GM10248 (cell line): ENCODE results near the gene GRHL1.
"Not testable (repeated sequence)": the region's sequence is repeated elsewhere in the genome, so short reads cannot be mapped to it uniquely, and the experiment has no call there.

Experiments
- CTCF ChIA-PET: fragments of 300-600 bp; sonication (Branson Sonifier 250); formaldehyde crosslinking; extraction: SDS; loops from one replicate; lab custom pipeline; 2021; ENCODE audit warnings: antibody characterized with exemption; lab: Yijun Ruan, JAX
- POLR2A ChIA-PET: fragments of 350-650 bp; sonication (Branson Sonifier 250); formaldehyde crosslinking; extraction: SDS; loops from one replicate; lab custom pipeline; 2020; ENCODE audit warnings: antibody characterized with exemption; lab: Yijun Ruan, JAX
- DNase-seq: peaks from one replicate; pipeline ENCODE4 v3.0.0; 2012; ENCODE audit errors: extremely low spot score
- CTCF ChIP-seq: IDR thresholded peaks from 2 replicates; pipeline ENCODE4 v1.5.1; 2012; ENCODE audit warnings: mild to moderate bottlenecking, low read depth; ENCODE audit errors: extremely low read depth, missing control alignments, control extremely low read depth

GRHL1 gene

GRCh38 chr2:10012963-10013461 is 61.5 kb downstream of the GRHL1 start:
- no peak for DNase-seq
- POLR2A ChIA-PET, result no interaction called here

GRCh38 chr2:10013651-10014417 is 62.3 kb downstream of the GRHL1 start:
- DNase-seq, POLR2A ChIA-PET, CTCF ChIA-PET: not testable (repeated sequence)

More at GRCh38 chr2:10012963-10013461, 61.5 kb downstream of the GRHL1 start:
- CTCF ChIA-PET, result no interaction called here
- no peak for TF ChIP-seq CTCF

- POLR2A ChIA-PET, result no interaction called here
- no peak for TF ChIP-seq CTCF
- CTCF ChIA-PET, result no interaction called here
- DNase-seq, result no peak
These were observed 63.1 kb downstream of the GRHL1 start for GRCh38 chr2:10014418-10015190.

GRCh38 chr2:10015376-10015989 is 64.0 kb downstream of the GRHL1 start:
- CTCF ChIA-PET, POLR2A ChIA-PET, DNase-seq: not testable (repeated sequence)

- no peak for DNase-seq
- TF ChIP-seq CTCF, result no peak
- ChIA-PET CTCF (interaction anchor here (1.2 to 1.3 kb wide), 2 partner anchors 9 to 32 kb away, joined by 6 to 8 read pairs; no protein-coding TSS in a partner anchor), POLR2A (no interaction called here)
These were observed 64.7 kb downstream of the GRHL1 start for GRCh38 chr2:10016001-10016801.

GRCh38 chr2:10016802-10017258 is 65.3 kb downstream of the GRHL1 start:
- ChIA-PET POLR2A (no interaction called here), CTCF (interaction anchor here (1.2 to 1.3 kb wide), 2 partner anchors 10 to 33 kb away, joined by 6 to 8 read pairs; no protein-coding TSS in a partner anchor)
- DNase-seq, result no peak
- TF ChIP-seq CTCF, result no peak
